ENCODE measurements around the gene APP.

Gene APP

DNA sequence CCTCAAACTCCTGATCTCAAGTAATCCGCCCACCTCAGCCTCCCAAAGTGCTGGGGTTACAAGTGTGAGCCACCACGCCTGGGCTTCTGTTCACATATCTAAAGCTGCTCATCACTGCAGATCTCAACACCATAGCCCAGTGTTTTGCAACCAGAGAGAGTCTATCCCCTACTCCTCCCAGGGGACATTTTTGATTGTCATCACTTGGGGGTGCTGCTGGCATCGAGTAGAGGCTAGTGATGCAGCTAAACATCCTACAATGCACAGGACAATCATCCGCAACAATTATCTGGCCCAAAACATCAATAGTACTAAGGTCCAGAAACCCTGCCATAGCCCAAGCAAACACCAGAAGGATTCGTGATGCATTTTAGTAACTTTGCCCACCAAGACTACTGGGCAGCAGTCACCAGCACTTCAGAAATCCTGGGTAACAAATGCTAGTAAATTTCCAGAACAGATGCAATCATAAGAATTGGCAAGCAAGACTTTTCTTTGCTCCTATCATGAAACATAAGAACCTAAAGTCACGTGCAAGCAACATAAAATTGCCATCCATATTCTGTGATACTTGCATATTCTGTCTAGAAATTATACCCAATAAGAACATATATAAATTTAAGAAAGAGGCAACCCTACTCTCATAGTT, 159.2 kb downstream of the APP start:
- TF ChIP-seq, protein P1, sequence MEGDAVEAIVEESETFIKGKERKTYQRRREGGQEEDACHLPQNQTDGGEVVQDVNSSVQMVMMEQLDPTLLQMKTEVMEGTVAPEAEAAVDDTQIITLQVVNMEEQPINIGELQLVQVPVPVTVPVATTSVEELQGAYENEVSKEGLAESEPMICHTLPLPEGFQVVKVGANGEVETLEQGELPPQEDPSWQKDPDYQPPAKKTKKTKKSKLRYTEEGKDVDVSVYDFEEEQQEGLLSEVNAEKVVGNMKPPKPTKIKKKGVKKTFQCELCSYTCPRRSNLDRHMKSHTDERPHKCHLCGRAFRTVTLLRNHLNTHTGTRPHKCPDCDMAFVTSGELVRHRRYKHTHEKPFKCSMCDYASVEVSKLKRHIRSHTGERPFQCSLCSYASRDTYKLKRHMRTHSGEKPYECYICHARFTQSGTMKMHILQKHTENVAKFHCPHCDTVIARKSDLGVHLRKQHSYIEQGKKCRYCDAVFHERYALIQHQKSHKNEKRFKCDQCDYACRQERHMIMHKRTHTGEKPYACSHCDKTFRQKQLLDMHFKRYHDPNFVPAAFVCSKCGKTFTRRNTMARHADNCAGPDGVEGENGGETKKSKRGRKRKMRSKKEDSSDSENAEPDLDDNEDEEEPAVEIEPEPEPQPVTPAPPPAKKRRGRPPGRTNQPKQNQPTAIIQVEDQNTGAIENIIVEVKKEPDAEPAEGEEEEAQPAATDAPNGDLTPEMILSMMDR (conservative IDR thresholded peaks at IDR 0.05; ENCODE audit: low read depth, low read length) = no peak
- Histone ChIP-seq H3K4me1 (ENCODE audit: low read depth, poor library complexity, severe bottlenecking) (peaks cover 12% of the 10 kb centered on the region), H4K20me1 (ENCODE audit: insufficient read depth) (no peaks in the 10 kb centered on the region), H3K9ac (no peak overlapping the region), H3K4me2 (no peak overlapping the region), H2AFZ (ENCODE audit: low read depth) (no peak overlapping the region), H3K4me3 (IDR thresholded peaks at IDR 0.05; ENCODE audit: insufficient read depth, low read depth, low read length) (no peak overlapping the region), H3K36me3 (ENCODE audit: insufficient read depth) (no peaks in the 10 kb centered on the region), H3K27me3 (ENCODE audit: insufficient read depth, low read depth) (no peaks in the 10 kb centered on the region), H3K27ac (no peak overlapping the region), H3K79me2 (ENCODE audit: insufficient read depth, low read depth) (no peaks in the 10 kb centered on the region)

DNA sequence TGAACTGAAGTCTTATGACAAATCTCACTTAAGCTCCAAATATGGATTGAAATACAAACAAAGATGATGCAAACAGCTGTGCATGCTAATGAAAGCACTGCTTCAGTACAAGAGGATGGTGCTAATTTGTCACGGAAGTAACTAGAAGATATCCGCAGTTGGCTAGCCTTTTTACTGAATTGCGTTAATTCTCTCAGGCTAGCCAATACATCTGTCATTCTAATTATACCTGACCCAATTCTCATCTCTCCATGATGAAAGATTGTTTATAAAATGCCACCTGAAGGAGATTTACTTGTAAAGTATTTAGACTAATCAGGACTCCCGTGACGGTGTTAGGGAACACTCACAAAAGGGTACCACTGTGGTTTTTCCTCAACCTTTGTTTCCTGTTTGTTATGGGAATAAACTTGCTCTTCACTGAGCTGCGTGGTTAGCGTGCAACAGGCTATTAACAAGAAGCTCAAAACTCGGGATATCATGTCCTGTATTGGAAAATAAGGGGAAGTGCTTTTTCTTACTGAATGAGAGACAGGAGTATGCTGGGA, 162.5 kb downstream of the APP start:
- Histone ChIP-seq H3K27me3 (ENCODE audit: insufficient read depth, low read depth) (no peaks in the 10 kb centered on the region), H4K20me1 (ENCODE audit: insufficient read depth) (no peaks in the 10 kb centered on the region), H3K27ac (no peak overlapping the region)

DNA sequence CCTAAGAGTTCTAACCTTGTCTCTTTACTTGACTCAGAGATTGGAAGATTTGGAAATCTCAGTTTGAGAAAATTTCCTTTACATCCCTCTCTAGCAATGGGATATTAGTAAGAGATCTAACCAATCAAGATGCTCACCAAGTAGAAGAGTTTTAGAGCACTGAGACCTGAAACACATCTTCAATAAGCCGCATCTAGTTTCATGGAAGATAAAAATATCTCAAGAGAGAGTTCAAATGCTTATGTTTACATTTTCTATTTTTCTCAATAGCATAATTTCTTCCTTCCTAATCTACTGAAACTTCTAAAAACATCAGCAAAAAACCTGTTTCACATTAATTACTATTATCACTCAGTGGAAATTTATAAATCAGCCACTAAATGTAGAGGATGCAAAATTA, 165.1 kb downstream of the APP start:
- no peak overlapping the region; the same call in 1 of the 2 replicates for H3K27ac ChIP-seq
- no peaks in the 10 kb centered on the region for H3K79me2 ChIP-seq (ENCODE audit: insufficient read depth, low read depth)
- H3K4me2 ChIP-seq = peak overlapping the region; percentile 43; the same call in 1 of the 2 replicates
- TF ChIP-seq, protein P1 (conservative IDR thresholded peaks at IDR 0.05; ENCODE audit: low read depth, low read length) = no peak
- no peak overlapping the region for H3K9ac ChIP-seq
- no peaks in the 10 kb centered on the region for H4K20me1 ChIP-seq (ENCODE audit: insufficient read depth)
- no peak overlapping the region for H2AFZ ChIP-seq (ENCODE audit: low read depth)
- no peak overlapping the region for H3K4me3 ChIP-seq (IDR thresholded peaks at IDR 0.05; ENCODE audit: insufficient read depth, low read depth, low read length)
- no peaks in the 10 kb centered on the region for H3K27me3 ChIP-seq (ENCODE audit: insufficient read depth, low read depth)
- H3K4me1 ChIP-seq (ENCODE audit: low read depth, poor library complexity, severe bottlenecking) = peaks cover 29% of the 10 kb centered on the region
- H3K36me3 ChIP-seq (ENCODE audit: insufficient read depth) = no peaks in the 10 kb centered on the region

More for the DNA sequence above, 162.5 kb downstream of the APP start:
- Histone ChIP-seq H3K4me3 (IDR thresholded peaks at IDR 0.05; ENCODE audit: insufficient read depth, low read depth, low read length) (no peak overlapping the region), H3K36me3 (ENCODE audit: insufficient read depth) (no peaks in the 10 kb centered on the region), H2AFZ (ENCODE audit: low read depth) (no peak overlapping the region), H3K4me1 (ENCODE audit: low read depth, poor library complexity, severe bottlenecking) (peaks cover 29% of the 10 kb centered on the region), H3K9ac (no peak overlapping the region), H3K4me2 (no peak overlapping the region), H3K79me2 (ENCODE audit: insufficient read depth, low read depth) (no peaks in the 10 kb centered on the region)
- TF ChIP-seq, protein P1 (conservative IDR thresholded peaks at IDR 0.05; ENCODE audit: low read depth, low read length) = no peak

DNA sequence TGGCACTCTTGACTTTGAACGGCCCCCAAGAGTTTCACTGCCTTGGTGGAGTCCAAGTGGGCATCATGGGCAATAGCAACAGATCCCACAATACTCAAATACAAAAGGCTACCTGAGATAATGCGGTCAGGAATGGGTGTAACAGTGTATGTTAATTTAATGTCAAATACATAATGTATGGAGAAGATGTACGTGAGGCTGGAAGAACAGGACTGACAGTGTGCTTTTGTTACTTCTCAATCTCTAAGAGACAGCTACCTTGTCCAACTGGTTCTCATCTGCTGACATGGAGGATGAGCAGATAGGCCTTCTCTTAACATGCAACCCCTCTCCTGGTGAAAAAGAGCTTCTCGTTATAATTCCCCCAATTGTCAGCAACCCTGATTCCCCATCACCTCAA, 167.2 kb downstream of the APP start:
- TF ChIP-seq, protein P1 (conservative IDR thresholded peaks at IDR 0.05; ENCODE audit: low read depth, low read length) = no peak
- Histone ChIP-seq H3K36me3 (ENCODE audit: insufficient read depth) (no peaks in the 10 kb centered on the region), H3K9ac (no peak overlapping the region), H3K27me3 (ENCODE audit: insufficient read depth, low read depth) (no peaks in the 10 kb centered on the region), H2AFZ (ENCODE audit: low read depth) (no peak overlapping the region), H3K27ac (no peak overlapping the region), H4K20me1 (ENCODE audit: insufficient read depth) (no peaks in the 10 kb centered on the region), H3K4me3 (IDR thresholded peaks at IDR 0.05; ENCODE audit: insufficient read depth, low read depth, low read length) (no peak overlapping the region), H3K79me2 (ENCODE audit: insufficient read depth, low read depth) (no peaks in the 10 kb centered on the region), H3K4me1 (ENCODE audit: low read depth, poor library complexity, severe bottlenecking) (peaks cover 29% of the 10 kb centered on the region), H3K4me2 (no peak overlapping the region)
